DND-41 (cell line): ENCODE data around the gene ERMAP.

Experiments used
- ATAC-seq: fragments of 200-7000 bp; cut with Tn5 transposase; 3 replicates; pipeline ENCODE4 v1.9.1; 2021; ENCODE audit warnings: low read depth; ENCODE audit not compliant: insufficient read depth
- DNase-seq: peaks from one replicate; pipeline ENCODE4 v3.0.0-alpha.2; 2020
- H2AFZ ChIP-seq: 2 replicates; pipeline ENCODE4 v1.6.0; 2012; ENCODE audit warnings: low read depth, low read length
- H3K27ac ChIP-seq: 2 replicates; pipeline ENCODE4 v1.5.1; 2012; ENCODE audit warnings: low read length, inconsistent platforms
- H3K27me3 ChIP-seq: fragments of 200-600 bp; sonication (generic); 2 replicates; pipeline ENCODE4 v1.6.0; 2012; ENCODE audit warnings: low read length, mild to moderate bottlenecking, inconsistent platforms; ENCODE audit not compliant: insufficient read depth, poor library complexity
- H3K36me3 ChIP-seq: 2 replicates; pipeline ENCODE4 v1.5.1; 2012; ENCODE audit warnings: low read length, inconsistent platforms; ENCODE audit not compliant: insufficient read depth
- H3K4me1 ChIP-seq: 2 replicates; pipeline ENCODE4 v1.5.1; 2012; ENCODE audit warnings: mild to moderate bottlenecking, low read length; ENCODE audit not compliant: insufficient read depth
- H3K4me2 ChIP-seq: 2 replicates; pipeline ENCODE4 v1.6.0; 2012; ENCODE audit warnings: mild to moderate bottlenecking, moderate library complexity, low read length, inconsistent platforms; ENCODE audit not compliant: insufficient read depth
- H3K4me3 ChIP-seq, 2 experiments: fragments of 200-600 bp in 1 of 2; shearing (Covaris generic) in 1 of 2; 2 replicates each; pipeline ENCODE4 v1.5.1; 2012 to 2016; ENCODE audit warnings: inconsistent platforms in 2 of 2, low read length in 2 of 2, mild to moderate bottlenecking in 2 of 2, low read depth in 1 of 2, moderate library complexity in 1 of 2
- H3K79me2 ChIP-seq: 2 replicates; pipeline ENCODE4 v1.6.0; 2012; ENCODE audit warnings: low read length, inconsistent platforms; ENCODE audit not compliant: insufficient read depth
- H3K9ac ChIP-seq: 2 replicates; pipeline ENCODE4 v1.6.0; 2012; ENCODE audit warnings: low read depth, mild to moderate bottlenecking, inconsistent platforms, low read length, moderate library complexity
- H3K9me3 ChIP-seq: 2 replicates; pipeline ENCODE4 v1.5.1; 2012; ENCODE audit warnings: low read length, moderate library complexity, mild to moderate bottlenecking, inconsistent platforms; ENCODE audit not compliant: insufficient read depth, severe bottlenecking
- H4K20me1 ChIP-seq: 2 replicates; pipeline ENCODE4 v1.6.0; 2012; ENCODE audit warnings: low read length; ENCODE audit not compliant: insufficient read depth
- EZH2 ChIP-seq: IDR thresholded peaks from 3 replicates; pipeline ENCODE4 v1.6.1; 2012; ENCODE audit warnings: borderline replicate concordance, low read depth, mild to moderate bottlenecking, moderate library complexity, low read length, inconsistent platforms; ENCODE audit not compliant: severe bottlenecking
- TF ChIP-seq, protein P1 (sequence below): IDR thresholded peaks from 2 replicates; pipeline ENCODE4 v1.5.1; 2012; ENCODE audit warnings: borderline replicate concordance, low read length, moderate library complexity, mild to moderate bottlenecking; ENCODE audit not compliant: poor library complexity, severe bottlenecking; ENCODE audit errors: extremely low read depth

ERMAP gene

DNA sequence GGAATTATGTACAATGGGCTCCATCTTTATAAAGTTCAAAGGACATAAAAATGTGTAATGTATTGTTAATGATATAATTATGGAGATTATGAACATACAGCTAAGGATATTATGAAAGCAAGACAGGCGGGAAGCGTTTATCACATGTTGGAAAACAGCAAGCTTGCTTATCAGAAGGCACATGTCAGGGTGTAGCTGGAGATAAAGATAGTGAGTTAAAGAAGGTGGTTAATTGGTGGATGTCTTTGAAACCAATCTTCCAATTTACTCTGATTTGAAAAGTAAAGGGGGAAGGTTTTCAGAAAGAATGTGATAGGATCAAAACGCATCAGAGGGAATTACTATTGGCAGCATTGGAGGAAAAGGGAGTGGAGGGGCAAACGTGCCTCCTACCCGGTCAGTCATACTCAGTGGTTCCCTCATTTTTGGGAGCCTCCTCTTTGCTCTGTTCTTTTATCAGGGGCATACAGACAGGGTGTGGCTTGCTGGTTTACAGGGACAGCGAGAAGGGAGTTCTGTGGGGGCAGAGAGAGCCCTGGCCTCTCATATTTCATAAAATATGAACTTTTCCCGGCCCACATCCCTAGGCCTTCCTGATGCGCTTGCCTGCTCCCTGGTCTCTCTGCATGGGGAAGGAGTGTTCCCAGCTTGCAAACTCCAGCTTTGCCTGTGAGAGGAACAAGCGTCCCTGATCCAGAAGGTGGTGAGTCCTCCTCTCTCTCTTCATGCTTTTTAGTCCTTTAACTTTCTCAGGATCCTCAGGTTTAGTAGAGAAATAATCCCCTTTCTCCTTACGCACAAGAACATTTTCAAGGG is 8.3 kb downstream of the ERMAP start:
- Histone ChIP-seq H3K4me2 (no peak overlapping the region), H3K36me3 (no peaks in the 10 kb centered on the region), H3K4me1 (no peaks in the 10 kb centered on the region), H3K9ac (no peak overlapping the region), H3K79me2 (no peaks in the 10 kb centered on the region), H2AFZ (no peak overlapping the region), H3K9me3 (no peaks in the 10 kb centered on the region), H4K20me1 (no peaks in the 10 kb centered on the region), H3K4me3 (no peak overlapping the region), H3K27me3 (no peaks in the 10 kb centered on the region), H3K27ac (no peak overlapping the region)
- DNase-seq (no peak), ATAC-seq (no peak)
- TF ChIP-seq EZH2 = no peak
- TF ChIP-seq, protein P1, sequence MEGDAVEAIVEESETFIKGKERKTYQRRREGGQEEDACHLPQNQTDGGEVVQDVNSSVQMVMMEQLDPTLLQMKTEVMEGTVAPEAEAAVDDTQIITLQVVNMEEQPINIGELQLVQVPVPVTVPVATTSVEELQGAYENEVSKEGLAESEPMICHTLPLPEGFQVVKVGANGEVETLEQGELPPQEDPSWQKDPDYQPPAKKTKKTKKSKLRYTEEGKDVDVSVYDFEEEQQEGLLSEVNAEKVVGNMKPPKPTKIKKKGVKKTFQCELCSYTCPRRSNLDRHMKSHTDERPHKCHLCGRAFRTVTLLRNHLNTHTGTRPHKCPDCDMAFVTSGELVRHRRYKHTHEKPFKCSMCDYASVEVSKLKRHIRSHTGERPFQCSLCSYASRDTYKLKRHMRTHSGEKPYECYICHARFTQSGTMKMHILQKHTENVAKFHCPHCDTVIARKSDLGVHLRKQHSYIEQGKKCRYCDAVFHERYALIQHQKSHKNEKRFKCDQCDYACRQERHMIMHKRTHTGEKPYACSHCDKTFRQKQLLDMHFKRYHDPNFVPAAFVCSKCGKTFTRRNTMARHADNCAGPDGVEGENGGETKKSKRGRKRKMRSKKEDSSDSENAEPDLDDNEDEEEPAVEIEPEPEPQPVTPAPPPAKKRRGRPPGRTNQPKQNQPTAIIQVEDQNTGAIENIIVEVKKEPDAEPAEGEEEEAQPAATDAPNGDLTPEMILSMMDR = no peak

DNA sequence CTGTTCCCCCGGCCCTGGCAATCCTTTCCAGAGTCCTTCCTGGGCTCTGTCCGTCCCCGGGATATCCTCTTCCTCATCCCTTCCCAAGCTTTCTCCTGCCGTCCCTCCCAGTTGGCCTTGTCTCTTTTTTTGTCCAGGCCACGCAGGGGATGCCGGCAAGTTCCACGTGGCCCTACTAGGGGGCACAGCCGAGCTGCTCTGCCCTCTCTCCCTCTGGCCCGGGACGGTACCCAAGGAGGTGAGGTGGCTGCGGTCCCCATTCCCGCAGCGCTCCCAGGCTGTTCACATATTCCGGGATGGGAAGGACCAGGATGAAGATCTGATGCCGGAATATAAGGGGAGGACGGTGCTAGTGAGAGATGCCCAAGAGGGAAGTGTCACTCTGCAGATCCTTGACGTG is 13.7 kb downstream of the ERMAP start:
- H3K9ac ChIP-seq = no peak overlapping the region
- no peak overlapping the region for H2AFZ ChIP-seq
- no peaks in the 10 kb centered on the region for H4K20me1 ChIP-seq
- H3K4me3 ChIP-seq = no peak overlapping the region
- H3K27ac ChIP-seq = no peak overlapping the region
- no peaks in the 10 kb centered on the region for H3K4me1 ChIP-seq
- H3K79me2 ChIP-seq = no peaks in the 10 kb centered on the region
- H3K27me3 ChIP-seq = no peaks in the 10 kb centered on the region
- no peak for TF ChIP-seq EZH2
- TF ChIP-seq, protein P1 = no peak
- no peak for ATAC-seq
- no peaks in the 10 kb centered on the region for H3K9me3 ChIP-seq
- H3K4me2 ChIP-seq = no peak overlapping the region
- no peak for DNase-seq
- no peaks in the 10 kb centered on the region for H3K36me3 ChIP-seq

DNA sequence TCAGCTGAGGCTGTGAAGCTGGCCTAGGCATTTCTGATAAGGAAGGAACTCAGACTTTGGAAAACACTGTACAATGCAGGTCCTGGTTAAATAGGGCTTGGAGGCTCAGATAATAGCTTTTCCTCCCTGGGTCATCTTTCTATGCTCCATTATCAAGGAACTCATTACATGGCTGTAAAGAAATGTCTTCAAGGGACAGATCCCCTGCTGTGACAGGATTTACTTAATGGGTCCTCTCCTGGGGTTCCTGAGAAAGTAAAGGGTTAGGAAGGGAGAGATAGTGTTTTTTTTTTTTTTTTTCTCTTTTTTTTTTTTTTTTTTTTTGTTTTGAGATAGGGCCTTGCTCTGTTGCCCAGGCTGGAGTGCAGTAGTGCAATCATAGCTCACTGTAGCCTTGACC is 14.4 kb downstream of the ERMAP start:
- no peak overlapping the region for H3K4me3 ChIP-seq
- H3K27ac ChIP-seq = no peak overlapping the region
- no peaks in the 10 kb centered on the region for H3K4me1 ChIP-seq
- H3K79me2 ChIP-seq = no peaks in the 10 kb centered on the region
- no peak overlapping the region for H3K9ac ChIP-seq
- no peak overlapping the region for H2AFZ ChIP-seq
- H4K20me1 ChIP-seq = no peaks in the 10 kb centered on the region
- no peaks in the 10 kb centered on the region for H3K27me3 ChIP-seq
- no peak for TF ChIP-seq EZH2
- TF ChIP-seq, protein P1 = no peak
- no peaks in the 10 kb centered on the region for H3K36me3 ChIP-seq
- DNase-seq = no peak
- H3K9me3 ChIP-seq = no peaks in the 10 kb centered on the region
- H3K4me2 ChIP-seq = no peak overlapping the region
- ATAC-seq = no peak
